HUES6 (cell line): Measurements from ENCODE around the gene LANCL1.

Experiments
- H3K27ac ChIP-seq: 2 replicates; pipeline ENCODE4 v1.7.0; 2013; ENCODE audit warnings: low read depth, mild to moderate bottlenecking, low read length, inconsistent platforms
- H3K27me3 ChIP-seq: 2 replicates; pipeline ENCODE4 v1.6.1; 2013; ENCODE audit warnings: low read length; ENCODE audit not compliant: control insufficient read depth, insufficient read depth
- H3K36me3 ChIP-seq: 2 replicates; pipeline ENCODE4 v1.6.1; 2013; ENCODE audit warnings: low read length; ENCODE audit not compliant: control insufficient read depth, insufficient read depth
- H3K4me1 ChIP-seq: 2 replicates; pipeline ENCODE4 v1.6.1; 2013; ENCODE audit warnings: low read length; ENCODE audit not compliant: control insufficient read depth, insufficient read depth
- H3K4me3 ChIP-seq: 2 replicates; pipeline ENCODE4 v1.5.1; 2013; ENCODE audit warnings: low read depth, low read length
- H3K9ac ChIP-seq: one replicate; pipeline ENCODE4 v1.6.1; 2013; ENCODE audit warnings: mild to moderate bottlenecking, low read length
- H3K9me3 ChIP-seq: 2 replicates; pipeline ENCODE4 v1.6.1; 2013; ENCODE audit warnings: low read depth, low read length; ENCODE audit not compliant: control insufficient read depth, insufficient read depth

Gene LANCL1

GRCh38 chr2:210493528-210493927 lies 17.0 kb upstream of the LANCL1 start:
- Histone ChIP-seq H3K4me3 (no peak overlapping the region), H3K4me1 (no peaks in the 10 kb centered on the region), H3K9ac (no peak overlapping the region), H3K9me3 (0 out of 2 replicates have a peak, but pooled peaks cover 1% of the 10 kb centered on the region), H3K27me3 (no peaks in the 10 kb centered on the region), H3K27ac (no peak overlapping the region), H3K36me3 (no peaks in the 10 kb centered on the region)

GRCh38 chr2:210481601-210482175 lies 5.1 kb upstream of the LANCL1 start:
- Histone ChIP-seq H3K27me3 (no peaks in the 10 kb centered on the region), H3K4me1 (peaks cover 11% of the 10 kb centered on the region), H3K27ac (no peak overlapping the region), H3K4me3 (no peak overlapping the region), H3K9ac (no peak overlapping the region), H3K9me3 (peaks cover 14% of the 10 kb centered on the region), H3K36me3 (no peaks in the 10 kb centered on the region)

GRCh38 chr2:210480764-210481163 lies 4.2 kb upstream of the LANCL1 start:
- Histone ChIP-seq H3K27me3 (no peaks in the 10 kb centered on the region), H3K4me1 (peaks cover 12% of the 10 kb centered on the region), H3K9ac (no peak overlapping the region), H3K27ac (no peak overlapping the region), H3K9me3 (peaks cover 14% of the 10 kb centered on the region), H3K4me3 (no peak overlapping the region), H3K36me3 (no peaks in the 10 kb centered on the region)

- Histone ChIP-seq H3K27me3 (no peaks in the 10 kb centered on the region), H3K4me1 (peaks cover 16% of the 10 kb centered on the region), H3K36me3 (no peaks in the 10 kb centered on the region), H3K9ac (no peak overlapping the region), H3K27ac (no peak overlapping the region), H3K9me3 (peaks cover 14% of the 10 kb centered on the region), H3K4me3 (no peak overlapping the region)
Measured at GRCh38 chr2:210480079-210480478, 3.5 kb upstream of the LANCL1 start.

- H3K4me3 ChIP-seq: no peak overlapping the region
Measured at GRCh38 chr2:210478661-210479060, 2.1 kb upstream of the LANCL1 start.

GRCh38 chr2:210477496-210477895 lies 937 bp upstream of the LANCL1 start:
- peak overlapping the region; percentile 42 for H3K9ac ChIP-seq
- peaks cover 2% of the 10 kb centered on the region; the same call in 1 of the 2 replicates for H3K36me3 ChIP-seq
- peak overlapping the region; percentile 93 for H3K4me3 ChIP-seq

More at GRCh38 chr2:210478661-210479060, 2.1 kb upstream of the LANCL1 start:
- peaks cover 16% of the 10 kb centered on the region for H3K4me1 ChIP-seq
- peaks cover 5% of the 10 kb centered on the region for H3K9me3 ChIP-seq
- H3K9ac ChIP-seq: no peak overlapping the region
- H3K36me3 ChIP-seq: peaks cover 2% of the 10 kb centered on the region; the same call in 1 of the 2 replicates
- no peaks in the 10 kb centered on the region for H3K27me3 ChIP-seq
- no peak overlapping the region for H3K27ac ChIP-seq

GRCh38 chr2:210475706-210476105 lies 853 bp downstream of the LANCL1 start:
- H3K9me3 ChIP-seq: no peaks in the 10 kb centered on the region
- H3K27me3 ChIP-seq: no peaks in the 10 kb centered on the region
- no peak overlapping the region for H3K9ac ChIP-seq
- peaks cover 14% of the 10 kb centered on the region for H3K36me3 ChIP-seq
- peak overlapping the region; percentile 93 for H3K4me3 ChIP-seq
- H3K4me1 ChIP-seq: peaks cover 8% of the 10 kb centered on the region
- no peak overlapping the region for H3K27ac ChIP-seq

More at GRCh38 chr2:210477496-210477895, 937 bp upstream of the LANCL1 start:
- peaks cover 16% of the 10 kb centered on the region for H3K4me1 ChIP-seq
- no peaks in the 10 kb centered on the region for H3K27me3 ChIP-seq
- H3K27ac ChIP-seq: no peak overlapping the region; the same call in 1 of the 2 replicates
- H3K9me3 ChIP-seq: no peaks in the 10 kb centered on the region

- no peak overlapping the region for H3K4me3 ChIP-seq
- H3K9me3 ChIP-seq: no peaks in the 10 kb centered on the region
- H3K4me1 ChIP-seq: peaks cover 8% of the 10 kb centered on the region
- peaks cover 24% of the 10 kb centered on the region for H3K36me3 ChIP-seq
- no peaks in the 10 kb centered on the region for H3K27me3 ChIP-seq
- no peak overlapping the region for H3K27ac ChIP-seq
- no peak overlapping the region for H3K9ac ChIP-seq
Measured at GRCh38 chr2:210474776-210475175, 1.8 kb downstream of the LANCL1 start.

GRCh38 chr2:210461401-210461800 lies 15.2 kb downstream of the LANCL1 start:
- Histone ChIP-seq H3K4me3 (no peak overlapping the region), H3K4me1 (no peaks in the 10 kb centered on the region), H3K9ac (no peak overlapping the region), H3K9me3 (no peaks in the 10 kb centered on the region), H3K36me3 (peaks cover 34% of the 10 kb centered on the region), H3K27me3 (no peaks in the 10 kb centered on the region), H3K27ac (no peak overlapping the region)

- Histone ChIP-seq H3K9ac (no peak overlapping the region), H3K9me3 (no peaks in the 10 kb centered on the region), H3K27me3 (no peaks in the 10 kb centered on the region), H3K36me3 (peaks cover 30% of the 10 kb centered on the region), H3K27ac (no peak overlapping the region), H3K4me1 (no peaks in the 10 kb centered on the region), H3K4me3 (no peak overlapping the region)
Measured at GRCh38 chr2:210460322-210461227, 16.0 kb downstream of the LANCL1 start.

- no peak overlapping the region for H3K9ac ChIP-seq
- no peaks in the 10 kb centered on the region for H3K27me3 ChIP-seq
- no peaks in the 10 kb centered on the region for H3K9me3 ChIP-seq
- no peak overlapping the region for H3K27ac ChIP-seq
- peaks cover 27% of the 10 kb centered on the region for H3K36me3 ChIP-seq
- no peaks in the 10 kb centered on the region for H3K4me1 ChIP-seq
- no peak overlapping the region for H3K4me3 ChIP-seq
Measured at GRCh38 chr2:210459880-210460279, 16.7 kb downstream of the LANCL1 start.
